Kidney glomerular epithelial cell (primary cell): Measurements from ENCODE around the gene HSP90AA1.
A peak's percentile ranks its signal among the peaks of the same experiment; 100 is the strongest.
"Not testable (repeated sequence)": the region's sequence is repeated elsewhere in the genome, so short reads cannot be mapped to it uniquely, and the experiment has no call there.

Experiments used
- DNase-seq: peaks from one replicate; lab custom pipeline; 2025; lab: John Stamatoyannopoulos, UW

Gene HSP90AA1

GRCh38 chr14:102066041-102066451 is 20.8 kb downstream of the HSP90AA1 start:
- DNase-seq = no peak

- DNase-seq = not testable (repeated sequence)
Observed at GRCh38 chr14:102064590-102064989, 22.3 kb downstream of the HSP90AA1 start.

- no peak for DNase-seq
Observed at GRCh38 chr14:102063808-102064429, 22.9 kb downstream of the HSP90AA1 start.

GRCh38 chr14:102063109-102063807 is 23.6 kb downstream of the HSP90AA1 start:
- peak; percentile 74 for DNase-seq

- DNase-seq = no peak
Observed at GRCh38 chr14:102058961-102059360, 27.9 kb downstream of the HSP90AA1 start.

- DNase-seq = no peak
Observed at GRCh38 chr14:102058146-102058545, 28.7 kb downstream of the HSP90AA1 start.

- no peak for DNase-seq
Observed at GRCh38 chr14:102057480-102058114, 29.2 kb downstream of the HSP90AA1 start.

GRCh38 chr14:102056694-102057442 is 30.0 kb downstream of the HSP90AA1 start:
- no peak for DNase-seq

- no peak for DNase-seq
Observed at GRCh38 chr14:102055181-102055901, 31.5 kb downstream of the HSP90AA1 start.

- DNase-seq = no peak
Observed at GRCh38 chr14:102052522-102052921, 34.3 kb downstream of the HSP90AA1 start.

- no peak for DNase-seq
Observed at GRCh38 chr14:102050625-102051024, 36.2 kb downstream of the HSP90AA1 start.

GRCh38 chr14:102050026-102050405 is 36.8 kb downstream of the HSP90AA1 start:
- no peak for DNase-seq

- no peak for DNase-seq
Observed at GRCh38 chr14:102049258-102050025, 37.4 kb downstream of the HSP90AA1 start.

GRCh38 chr14:102047808-102048540 is 38.9 kb downstream of the HSP90AA1 start:
- DNase-seq = no peak

- no peak for DNase-seq
Observed at GRCh38 chr14:102046337-102047278, 40.2 kb downstream of the HSP90AA1 start.

GRCh38 chr14:102044566-102044965 is 42.3 kb downstream of the HSP90AA1 start:
- DNase-seq = no peak

GRCh38 chr14:102043251-102044025 is 43.4 kb downstream of the HSP90AA1 start:
- no peak for DNase-seq

GRCh38 chr14:102042699-102043098 is 44.1 kb downstream of the HSP90AA1 start:
- DNase-seq = no peak
